Stomach (tissue), 9 donors: Measurements from ENCODE around the gene ZBTB42. TPM values are rescaled to one million over a fixed set of nuclear protein-coding genes. Genes with fewer than 3 reads are reported as not detected.

Experiments
- DNase-seq, 2 donors: peaks; one replicate each; pipeline versions ENCODE4 v3.0.0 to v3.0.0-alpha.2; 2013 to 2019
- H3K27ac ChIP-seq, 5 donors: fragments of 200-600 bp in 4 of 5; sonication (generic) in 4 of 5; one replicate each; pipeline ENCODE4 v1.5.1; 2013 to 2019; ENCODE audit warnings: mild to moderate bottlenecking in 1 of 5, moderate library complexity in 1 of 5
- H3K27me3 ChIP-seq, 3 donors: fragments of 200-600 bp; sonication (generic); one replicate each; pipeline ENCODE4 v1.5.1; 2017 to 2019; ENCODE audit warnings: mixed run types in 1 of 3
- H3K36me3 ChIP-seq, 4 donors: fragments of 200-600 bp; sonication (generic); 1 replicate in 3 of 4; 2 replicates in 1 of 4; pipeline ENCODE4 v1.5.1; 2016 to 2019
- H3K4me1 ChIP-seq, 4 donors: fragments of 200-600 bp; sonication (generic); one replicate each; pipeline ENCODE4 v1.5.1; 2016 to 2019
- H3K4me3 ChIP-seq, 4 donors: fragments of 200-600 bp; sonication (generic) in 3 of 4; one replicate each; pipeline ENCODE4 v1.5.1; 2016 to 2019; ENCODE audit warnings: mild to moderate bottlenecking in 1 of 4
- H3K9me3 ChIP-seq, 4 donors: fragments of 200-600 bp; sonication (generic); one replicate each; pipeline ENCODE4 v1.5.1; 2016 to 2019
- EP300 ChIP-seq: sonication (generic); formaldehyde crosslinking; IDR thresholded peaks from one replicate; pipeline ENCODE4 v1.6.1; 2017; ENCODE audit warnings: antibody characterized with exemption
- POLR2A ChIP-seq, 4 donors: fragments of 450-650 bp; IDR thresholded peaks; one replicate each; pipeline ENCODE4 v1.6.1; 2016; ENCODE audit warnings: antibody characterized with exemption in 4 of 4, control low read depth in 2 of 4, mild to moderate bottlenecking in 1 of 4, moderate library complexity in 1 of 4
- POLR2AphosphoS5 ChIP-seq, 3 donors: sonication (generic); formaldehyde crosslinking; IDR thresholded peaks; one replicate each; pipeline ENCODE4 v1.6.1; 2016; ENCODE audit warnings: antibody characterized with exemption in 3 of 3
- WGBS, 5 donors: extraction: QIAGEN DNeasy Blood & Tissue Kit in 3 of 5; methylation state at CpG; one replicate each; pipeline versions ENCODE4 v1.1.5 to v1.1.7; 2013 to 2018; 5-methylcytosine and 5-hydroxymethylcytosine counted together
- intact Hi-C: fragments of 100-400 bp; cut with DNase I; formaldehyde crosslinking; loops from one replicate; pipeline ENCODE4 v1.15.1; 2023; ENCODE audit warnings: low total_unique reads
- polyA plus RNA-seq, 3 donors: library from polyadenylated mRNA; stranded (reverse); fragments of 200-250 nt; gene quantifications; one replicate each; pipeline ENCODE4 v1.2.3, GENCODE V29; 2013
- total RNA-seq, 5 donors: library from RNA; depleted of rRNA; stranded (reverse); fragments of >200 nt; gene quantifications; one replicate each; pipeline versions ENCODE4 v1.1.0 to v1.2.3, GENCODE V29; 2014 to 2016
- TF ChIP-seq, protein P1 (sequence below), 7 experiments: fragments of 450-650 bp in 4 of 7; fragments of 200-600 bp in 3 of 7; sonication (generic) in 3 of 7; IDR thresholded peaks; one replicate each; pipeline ENCODE4 v1.5.1; 2016 to 2019; ENCODE audit warnings: antibody characterized with exemption in 7 of 7, control low read depth in 2 of 7, mild to moderate bottlenecking in 1 of 7
- donor health status: healthy with polysubstance abuse.
- donor health status: Bipolar disorder and iron deficiency.
- donor health status: healthy.

The ZBTB42 gene
- total and polyA plus RNA-seq, 8 donors = 4.6 to 59.7 (median 6.7) TPM

DNA sequence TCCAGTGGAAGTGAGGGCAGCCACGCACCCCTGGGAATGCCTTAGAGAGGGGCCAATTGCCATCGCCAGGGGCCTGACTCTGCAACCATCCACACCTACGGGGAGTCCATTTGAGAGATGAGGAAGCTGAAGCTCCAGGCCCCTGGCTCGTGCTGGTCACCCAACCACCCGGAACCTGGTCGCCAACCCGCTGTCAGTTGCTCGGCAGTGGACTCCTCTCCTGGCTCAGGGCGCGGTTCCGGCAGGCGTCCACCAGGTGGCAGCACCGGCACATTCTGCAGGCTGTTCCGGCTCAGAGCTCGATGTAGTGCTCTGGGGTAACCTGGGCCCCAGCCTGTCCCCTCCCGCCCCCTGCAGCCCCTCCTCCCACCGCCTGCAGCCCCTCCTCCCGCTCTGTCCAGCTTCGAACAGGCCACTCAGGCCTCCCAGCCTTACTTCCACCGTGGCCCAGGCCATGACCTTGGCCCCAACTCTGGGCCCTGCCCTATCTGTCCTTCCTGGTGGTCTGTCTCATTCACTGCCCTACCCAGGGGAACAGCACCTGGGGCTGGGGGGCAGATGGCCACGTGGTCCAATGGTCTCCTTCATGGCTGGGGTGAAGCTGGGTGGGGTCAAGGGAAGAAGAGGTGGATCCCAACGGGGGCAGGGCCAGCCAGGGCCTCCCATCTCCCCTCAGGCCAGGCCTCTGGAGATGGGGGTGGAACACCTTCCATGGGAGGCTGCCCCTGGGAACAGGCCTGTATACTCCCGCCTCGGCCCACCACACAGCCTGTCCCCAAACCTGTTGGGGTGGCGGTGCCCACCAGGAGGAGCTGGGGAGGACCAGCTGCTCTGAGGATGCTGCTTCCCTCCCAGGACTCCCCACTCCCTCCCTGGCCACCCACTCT is 32.2 kb upstream of the ZBTB42 start:
- Histone ChIP-seq H3K4me1 (peaks cover 15 to 33% (median 25%) of the 10 kb centered on the region in 4 donors), H3K4me3 (no peak overlapping the region), H3K9me3 (peaks cover 0 to 4% (median 0%) of the 10 kb centered on the region in 4 donors), H3K36me3 (peaks cover 23 to 45% (median 43%) of the 10 kb centered on the region in 4 donors), H3K27ac (peak overlapping the region in 2 of 5 donors; percentile 53), H3K27me3 (no peaks in the 10 kb centered on the region)
- WGBS, 5 donors = 11 to 25% (median 13%) methylated on average over 12 to 25 of the region's 25 CpGs
- DNase-seq = peak; percentile 94 to 96
- intact Hi-C loops = no loop called here
- TF ChIP-seq, protein P1, sequence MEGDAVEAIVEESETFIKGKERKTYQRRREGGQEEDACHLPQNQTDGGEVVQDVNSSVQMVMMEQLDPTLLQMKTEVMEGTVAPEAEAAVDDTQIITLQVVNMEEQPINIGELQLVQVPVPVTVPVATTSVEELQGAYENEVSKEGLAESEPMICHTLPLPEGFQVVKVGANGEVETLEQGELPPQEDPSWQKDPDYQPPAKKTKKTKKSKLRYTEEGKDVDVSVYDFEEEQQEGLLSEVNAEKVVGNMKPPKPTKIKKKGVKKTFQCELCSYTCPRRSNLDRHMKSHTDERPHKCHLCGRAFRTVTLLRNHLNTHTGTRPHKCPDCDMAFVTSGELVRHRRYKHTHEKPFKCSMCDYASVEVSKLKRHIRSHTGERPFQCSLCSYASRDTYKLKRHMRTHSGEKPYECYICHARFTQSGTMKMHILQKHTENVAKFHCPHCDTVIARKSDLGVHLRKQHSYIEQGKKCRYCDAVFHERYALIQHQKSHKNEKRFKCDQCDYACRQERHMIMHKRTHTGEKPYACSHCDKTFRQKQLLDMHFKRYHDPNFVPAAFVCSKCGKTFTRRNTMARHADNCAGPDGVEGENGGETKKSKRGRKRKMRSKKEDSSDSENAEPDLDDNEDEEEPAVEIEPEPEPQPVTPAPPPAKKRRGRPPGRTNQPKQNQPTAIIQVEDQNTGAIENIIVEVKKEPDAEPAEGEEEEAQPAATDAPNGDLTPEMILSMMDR (IDR thresholded peaks at IDR 0.05) = peak in 6 of 7 experiments; percentile 60 to 98 (median 92)
- TF ChIP-seq EP300 (no peak), POLR2AphosphoS5 (IDR thresholded peaks at IDR 0.05) (peak in 1 of 3 donors; percentile 80)

DNA sequence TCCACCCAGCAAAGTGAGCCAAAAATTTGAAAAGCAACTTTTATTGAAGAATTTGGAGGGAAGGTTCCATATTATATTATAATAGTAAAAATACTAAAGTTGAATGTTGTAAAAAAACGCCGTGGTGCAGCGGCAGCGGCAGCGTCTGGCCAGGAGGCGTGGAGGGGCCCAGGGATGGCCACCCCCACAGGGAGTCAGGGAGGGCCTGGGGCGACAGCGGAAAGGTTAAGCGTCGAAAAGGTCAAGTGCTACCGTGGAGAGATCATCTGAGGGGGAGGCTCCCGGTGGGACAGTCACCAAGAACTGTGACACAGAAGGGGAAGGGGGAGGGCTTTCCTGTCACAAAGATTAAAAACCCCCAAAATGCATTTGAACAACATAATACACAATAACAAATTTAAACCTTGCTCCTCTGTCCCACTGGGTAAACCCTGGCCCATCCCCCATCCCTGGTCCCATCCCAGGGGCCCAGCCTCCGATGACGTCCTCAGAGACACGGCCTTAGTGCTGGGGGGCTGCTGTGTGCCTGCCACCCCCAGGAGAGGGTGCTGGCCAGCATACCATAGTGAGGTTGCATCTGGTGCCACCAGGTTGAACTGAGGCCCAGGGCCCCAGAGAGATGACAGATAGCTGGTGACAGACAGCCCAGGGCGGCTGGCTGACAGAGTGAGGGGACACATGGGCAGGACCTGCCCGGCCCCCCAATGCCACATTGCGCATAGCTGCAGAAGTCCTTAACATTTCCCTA is 31.4 kb upstream of the ZBTB42 start:
- WGBS, 5 donors = 78 to 81% (median 80%) methylated on average over 18 of the region's 18 CpGs
- H3K27me3 ChIP-seq = no peaks in the 10 kb centered on the region
- DNase-seq = no peak
- intact Hi-C loops = loop anchor here (10.0 kb wide), 1 partner anchor 55 kb away; no protein-coding TSS in a partner anchor
- no peak overlapping the region for H3K4me3 ChIP-seq
- TF ChIP-seq EP300 (no peak), POLR2AphosphoS5 (IDR thresholded peaks at IDR 0.05) (no peak), POLR2A (IDR thresholded peaks at IDR 0.05) (no peak)
- TF ChIP-seq, protein P1 (IDR thresholded peaks at IDR 0.05) = no peak
- peak overlapping the region in 2 of 5 donors; percentile 53 for H3K27ac ChIP-seq
- H3K36me3 ChIP-seq = peaks cover 23 to 53% (median 51%) of the 10 kb centered on the region in 4 donors
- H3K4me1 ChIP-seq = peaks cover 16 to 42% (median 32%) of the 10 kb centered on the region in 4 donors
- H3K9me3 ChIP-seq = peaks cover 0 to 4% (median 0%) of the 10 kb centered on the region in 4 donors

DNA sequence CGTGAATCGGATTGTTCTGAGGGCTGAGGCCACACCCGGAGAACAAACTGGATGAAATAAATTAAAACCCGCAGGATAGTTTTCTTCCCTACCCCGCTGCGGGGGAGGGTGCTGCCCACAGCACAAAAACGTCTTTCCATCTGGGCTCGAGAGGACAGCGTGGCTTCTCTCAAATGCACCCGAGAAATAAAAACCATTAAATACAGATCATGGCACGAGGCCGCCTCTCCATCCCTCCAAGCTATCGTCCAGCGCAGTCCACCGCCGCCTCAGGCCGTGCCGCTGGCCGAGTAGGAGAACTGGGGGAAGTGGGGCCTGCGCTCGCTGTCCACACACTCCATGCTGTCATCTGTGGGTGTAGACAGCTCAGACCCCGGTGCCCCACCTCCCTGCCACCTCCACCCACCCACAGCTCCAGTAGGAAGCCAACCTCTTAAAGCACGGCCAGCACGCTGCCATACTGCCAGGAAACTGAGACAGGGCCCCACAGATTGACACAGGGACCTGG is 30.8 kb upstream of the ZBTB42 start:
- no peak for DNase-seq
- 74 to 81% (median 77%) methylated on average over 24 of the region's 24 CpGs for WGBS, 5 donors
- H3K27me3 ChIP-seq = no peaks in the 10 kb centered on the region
- peaks cover 23 to 59% (median 57%) of the 10 kb centered on the region in 4 donors for H3K36me3 ChIP-seq
- H3K4me3 ChIP-seq = no peak overlapping the region
- intact Hi-C loops = loop anchor here (10.0 kb wide), 1 partner anchor 55 kb away; no protein-coding TSS in a partner anchor
- TF ChIP-seq, protein P1 (IDR thresholded peaks at IDR 0.05) = no peak
- TF ChIP-seq POLR2A (IDR thresholded peaks at IDR 0.05) (no peak), EP300 (no peak), POLR2AphosphoS5 (IDR thresholded peaks at IDR 0.05) (no peak)
- peaks cover 0 to 4% (median 0%) of the 10 kb centered on the region in 4 donors for H3K9me3 ChIP-seq
- no peak overlapping the region for H3K27ac ChIP-seq
- H3K4me1 ChIP-seq = peaks cover 22 to 48% (median 38%) of the 10 kb centered on the region in 4 donors

DNA sequence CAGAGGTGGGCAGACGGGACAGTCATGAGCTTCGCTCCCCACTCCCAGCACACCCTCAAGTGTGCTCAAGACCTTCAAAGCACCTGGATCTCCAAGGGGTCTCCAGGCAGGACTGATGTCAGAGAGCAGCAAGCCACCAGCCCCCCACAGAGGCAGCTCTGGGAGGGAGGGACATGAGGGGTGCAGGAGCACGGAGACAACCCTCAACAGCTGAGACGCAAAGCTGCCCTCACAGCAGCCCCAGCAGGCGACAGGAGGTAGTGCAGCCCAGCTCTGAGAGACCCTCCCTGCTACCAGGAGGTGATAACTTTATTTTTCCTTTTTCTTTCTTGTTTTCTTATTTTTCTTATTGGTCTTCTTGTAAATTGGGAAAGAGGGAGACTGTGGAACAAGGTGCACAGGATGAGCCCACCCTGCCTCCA is 30.0 kb upstream of the ZBTB42 start:
- no peak for DNase-seq
- H3K4me3 ChIP-seq = no peak overlapping the region
- WGBS, 5 donors = 86 to 97% (median 94%) methylated on average over 5 of the region's 5 CpGs
- intact Hi-C loops = loop anchor here (10.0 kb wide), 1 partner anchor 54 kb away; no protein-coding TSS in a partner anchor
- H3K27me3 ChIP-seq = no peaks in the 10 kb centered on the region
- peaks cover 24 to 55% (median 44%) of the 10 kb centered on the region in 4 donors for H3K4me1 ChIP-seq
- H3K9me3 ChIP-seq = peaks cover 0 to 4% (median 0%) of the 10 kb centered on the region in 4 donors
- peaks cover 23 to 65% (median 63%) of the 10 kb centered on the region in 4 donors for H3K36me3 ChIP-seq
- TF ChIP-seq, protein P1 (IDR thresholded peaks at IDR 0.05) = peak in 3 of 7 experiments; percentile 11 to 39 (median 13)
- no peak for TF ChIP-seq EP300
- TF ChIP-seq POLR2AphosphoS5 (IDR thresholded peaks at IDR 0.05) = no peak
- no peak overlapping the region for H3K27ac ChIP-seq
